ENCODE data around the gene LMX1B.

LMX1B gene

GRCh38 chr9:126702151-126703001 is 88.6 kb downstream of the LMX1B start:
- ATAC-seq: peak; percentile 36; the same call in 2 of the 3 replicates
- TF ChIP-seq TOX (CRISPR knock-in tag; IDR thresholded peaks at IDR 0.05; ENCODE audit: borderline replicate concordance): no peak
- TF ChIP-seq ISL1 (CRISPR knock-in tag; IDR thresholded peaks at IDR 0.05): no peak
- no peak for TF ChIP-seq PATZ1 (CRISPR knock-in tag; IDR thresholded peaks at IDR 0.05; ENCODE audit: borderline replicate concordance)
- no peak for TF ChIP-seq ZNF8 (CRISPR knock-in tag; IDR thresholded peaks at IDR 0.05)
- TF ChIP-seq ZNF565 (CRISPR knock-in tag; conservative IDR thresholded peaks at IDR 0.05; ENCODE audit: low read depth): no peak
- TF ChIP-seq RARB (CRISPR knock-in tag; IDR thresholded peaks at IDR 0.05): no peak
- TF ChIP-seq ZFP30 (CRISPR knock-in tag; IDR thresholded peaks at IDR 0.05): no peak
- no peak for TF ChIP-seq CSRNP3 (CRISPR knock-in tag; IDR thresholded peaks at IDR 0.05)
- TF ChIP-seq ESRRG (CRISPR knock-in tag; IDR thresholded peaks at IDR 0.05): no peak
- TF ChIP-seq ZC3H10 (CRISPR knock-in tag; IDR thresholded peaks at IDR 0.05): no peak

GRCh38 chr9:126703002-126703865 is 89.5 kb downstream of the LMX1B start:
- ATAC-seq: no peak
- no peak for TF ChIP-seq GLIS3 (CRISPR knock-in tag; IDR thresholded peaks at IDR 0.05)
- no peak for TF ChIP-seq RARB (CRISPR knock-in tag; IDR thresholded peaks at IDR 0.05)
- TF ChIP-seq ZFP3 (CRISPR knock-in tag; IDR thresholded peaks at IDR 0.05): no peak
- TF ChIP-seq ZC3H10 (CRISPR knock-in tag; IDR thresholded peaks at IDR 0.05): no peak
- TF ChIP-seq PATZ1 (CRISPR knock-in tag; IDR thresholded peaks at IDR 0.05; ENCODE audit: borderline replicate concordance): no peak
- no peak for TF ChIP-seq ZNF70 (CRISPR knock-in tag; IDR thresholded peaks at IDR 0.05)
- TF ChIP-seq CSRNP3 (CRISPR knock-in tag; IDR thresholded peaks at IDR 0.05): no peak
- no peak for TF ChIP-seq POU6F1 (CRISPR knock-in tag; IDR thresholded peaks at IDR 0.05; ENCODE audit: borderline replicate concordance, low read depth)
- TF ChIP-seq TCF4 (CRISPR knock-in tag; IDR thresholded peaks at IDR 0.05; ENCODE audit: borderline replicate concordance): no peak
- TF ChIP-seq ESRRG (CRISPR knock-in tag; IDR thresholded peaks at IDR 0.05): no peak
- TF ChIP-seq SNAI2 (CRISPR knock-in tag; IDR thresholded peaks at IDR 0.05): no peak
- TF ChIP-seq BACH2 (CRISPR knock-in tag; IDR thresholded peaks at IDR 0.05; ENCODE audit: borderline replicate concordance): no peak

GRCh38 chr9:126703866-126704156 is 90.1 kb downstream of the LMX1B start:
- no peak for ATAC-seq
- TF ChIP-seq RARB (CRISPR knock-in tag; IDR thresholded peaks at IDR 0.05) (no peak), ESRRG (CRISPR knock-in tag; IDR thresholded peaks at IDR 0.05) (no peak), ZFP3 (CRISPR knock-in tag; IDR thresholded peaks at IDR 0.05) (no peak), BACH2 (CRISPR knock-in tag; IDR thresholded peaks at IDR 0.05; ENCODE audit: borderline replicate concordance) (no peak), TCF4 (CRISPR knock-in tag; IDR thresholded peaks at IDR 0.05; ENCODE audit: borderline replicate concordance) (no peak), ISL1 (CRISPR knock-in tag; IDR thresholded peaks at IDR 0.05) (no peak), OSR1 (CRISPR knock-in tag; IDR thresholded peaks at IDR 0.05) (no peak), CSDC2 (CRISPR knock-in tag; IDR thresholded peaks at IDR 0.05) (no peak), GLIS3 (CRISPR knock-in tag; IDR thresholded peaks at IDR 0.05) (no peak), PATZ1 (CRISPR knock-in tag; IDR thresholded peaks at IDR 0.05; ENCODE audit: borderline replicate concordance) (no peak), CSRNP3 (CRISPR knock-in tag; IDR thresholded peaks at IDR 0.05) (no peak)

Data from SK-N-SH treated with all-trans-retinoic acid at 6 μM for 48 hours (cell line).